AG09309 (cell line): ENCODE measurements around the gene GNG4.
"Not testable (repeated sequence)": the region's sequence is repeated elsewhere in the genome, so short reads cannot be mapped to it uniquely, and the experiment has no call there.

ENCODE experiments used
- DNase-seq: peaks from one replicate; pipeline ENCODE4 v3.0.0-alpha.2; 2010; ENCODE audit warnings: low read depth
- H3K4me3 ChIP-seq: 2 replicates; pipeline ENCODE4 v1.5.1; 2011; ENCODE audit warnings: mild to moderate bottlenecking, low read depth, low read length, moderate library complexity; ENCODE audit not compliant: control insufficient read depth
- CTCF ChIP-seq: IDR thresholded peaks from 2 replicates; pipeline ENCODE4 v1.5.1; 2011; ENCODE audit warnings: mild to moderate bottlenecking, low read depth, low read length, inconsistent platforms; ENCODE audit not compliant: insufficient read depth, control insufficient read depth; ENCODE audit errors: missing control alignments

GNG4 gene

GRCh38 chr1:235652364-235652763, 2.8 kb upstream of the GNG4 start:
- no peak for TF ChIP-seq CTCF
- DNase-seq, result no peak
- no peak overlapping the region for H3K4me3 ChIP-seq

GRCh38 chr1:235651170-235651806, 1.7 kb upstream of the GNG4 start:
- DNase-seq, result no peak
- no peak overlapping the region for H3K4me3 ChIP-seq
- no peak for TF ChIP-seq CTCF

GRCh38 chr1:235650341-235651169, 971 bp upstream of the GNG4 start:
- no peak for TF ChIP-seq CTCF
- peak overlapping the region; percentile 24 for H3K4me3 ChIP-seq
- DNase-seq, result no peak

- no peak for DNase-seq
- no peak for TF ChIP-seq CTCF
- peak overlapping the region; percentile 35 for H3K4me3 ChIP-seq
These were observed 623 bp downstream of the GNG4 start for GRCh38 chr1:235648954-235649367.

- no peak overlapping the region; the same call in 1 of the 2 replicates for H3K4me3 ChIP-seq
- DNase-seq, result no peak
- TF ChIP-seq CTCF, result no peak
These were observed 1.1 kb downstream of the GNG4 start for GRCh38 chr1:235648407-235648907.

- DNase-seq, H3K4me3 ChIP-seq: not testable (repeated sequence)
These were observed 2.0 kb downstream of the GNG4 start for GRCh38 chr1:235647537-235647936.

GRCh38 chr1:235646463-235646862, 3.1 kb downstream of the GNG4 start:
- DNase-seq, result no peak
- no peak for TF ChIP-seq CTCF
- no peak overlapping the region for H3K4me3 ChIP-seq
